SK-N-SH treated with all-trans-retinoic acid at 6 μM for 48 hours (cell line): Measurements from ENCODE around the gene KIZ.

Experiments
- ATAC-seq: fragments of 200-7000 bp; cut with Tn5 transposase; 3 replicates; pipeline ENCODE4 v1.9.1; 2020; ENCODE audit warnings: mild to moderate bottlenecking, moderate library complexity
- ARNTL ChIP-seq: fragments of 450-650 bp; formaldehyde crosslinking; IDR thresholded peaks from 2 replicates; pipeline ENCODE4 v1.5.0; 2020; ENCODE audit warnings: low read depth, mild to moderate bottlenecking, moderate library complexity, borderline replicate concordance
- BACH2 ChIP-seq: fragments of 250-450 bp; sonication (Bioruptor Pico); IDR thresholded peaks from 2 replicates; pipeline ENCODE4 v1.9.0; 2021; ENCODE audit warnings: mild to moderate bottlenecking, borderline replicate concordance
- CSDC2 ChIP-seq: fragments of 250-450 bp; sonication (Bioruptor Pico); IDR thresholded peaks from 2 replicates; pipeline ENCODE4 v1.5.0; 2020; ENCODE audit warnings: mild to moderate bottlenecking, moderate library complexity
- CSRNP3 ChIP-seq: fragments of 250-450 bp; sonication (Bioruptor Pico); IDR thresholded peaks from 2 replicates; pipeline ENCODE4 v1.5.1; 2021; ENCODE audit warnings: mild to moderate bottlenecking, moderate library complexity
- ESRRG ChIP-seq: fragments of 250-450 bp; sonication (Bioruptor Pico); IDR thresholded peaks from 2 replicates; pipeline ENCODE4 v1.6.1; 2021; ENCODE audit warnings: mild to moderate bottlenecking
- GLIS3 ChIP-seq: fragments of 250-450 bp; sonication (Bioruptor Pico); IDR thresholded peaks from 2 replicates; pipeline ENCODE4 v1.5.0; 2020; ENCODE audit warnings: mild to moderate bottlenecking, moderate library complexity
- ISL1 ChIP-seq: fragments of 250-450 bp; sonication (Bioruptor Pico); IDR thresholded peaks from 2 replicates; pipeline ENCODE4 v2.1.2; 2022; ENCODE audit warnings: mild to moderate bottlenecking, moderate library complexity
- OSR1 ChIP-seq: fragments of 250-450 bp; sonication (Bioruptor Pico); IDR thresholded peaks from 2 replicates; pipeline ENCODE4 v1.8.0; 2022; ENCODE audit warnings: moderate library complexity, mild to moderate bottlenecking, inconsistent platforms
- PATZ1 ChIP-seq: fragments of 250-450 bp; sonication (Bioruptor Pico); IDR thresholded peaks from 2 replicates; pipeline ENCODE4 v1.8.0; 2020; ENCODE audit warnings: mild to moderate bottlenecking, moderate library complexity, borderline replicate concordance
- PPARA ChIP-seq: fragments of 250-450 bp; sonication (Bioruptor Pico); IDR thresholded peaks from 2 replicates; pipeline ENCODE4 v1.5.0; 2020; ENCODE audit warnings: mild to moderate bottlenecking, borderline replicate concordance
- SNAI2 ChIP-seq: fragments of 250-450 bp; sonication (Bioruptor Pico); IDR thresholded peaks from 2 replicates; pipeline ENCODE4 v1.5.0; 2020; ENCODE audit warnings: mild to moderate bottlenecking, moderate library complexity
- TCF4 ChIP-seq: fragments of 250-450 bp; sonication (Bioruptor Pico); IDR thresholded peaks from 2 replicates; pipeline ENCODE4 v1.8.0; 2021; ENCODE audit warnings: mild to moderate bottlenecking, moderate library complexity, borderline replicate concordance
- TOX ChIP-seq: fragments of 250-450 bp; sonication (Bioruptor Pico); IDR thresholded peaks from 2 replicates; pipeline ENCODE4 v1.8.0; 2021; ENCODE audit warnings: mild to moderate bottlenecking, moderate library complexity, borderline replicate concordance
- TSHZ2 ChIP-seq: fragments of 250-450 bp; sonication (Bioruptor Pico); IDR thresholded peaks from 2 replicates; pipeline ENCODE4 v1.5.0; 2020; ENCODE audit warnings: mild to moderate bottlenecking, moderate library complexity
- ZC3H10 ChIP-seq: fragments of 250-450 bp; sonication (Bioruptor Pico); IDR thresholded peaks from 2 replicates; pipeline ENCODE4 v1.5.1; 2021; ENCODE audit warnings: mild to moderate bottlenecking, moderate library complexity
- ZFP30 ChIP-seq: fragments of 450-650 bp; formaldehyde crosslinking; IDR thresholded peaks from 2 replicates; pipeline ENCODE4 v1.5.0; 2022; ENCODE audit warnings: mild to moderate bottlenecking, moderate library complexity
- ZNF565 ChIP-seq: fragments of 450-650 bp; formaldehyde crosslinking; conservative IDR thresholded peaks from 2 replicates; pipeline ENCODE4 v1.5.0; 2020; ENCODE audit warnings: low read depth, mild to moderate bottlenecking, moderate library complexity
- ZNF70 ChIP-seq: fragments of 450-650 bp; formaldehyde crosslinking; IDR thresholded peaks from 2 replicates; pipeline ENCODE4 v1.5.0; 2020; ENCODE audit warnings: mild to moderate bottlenecking, moderate library complexity
- ZNF8 ChIP-seq: fragments of 450-650 bp; formaldehyde crosslinking; IDR thresholded peaks from 2 replicates; pipeline ENCODE4 v1.5.0; 2020; ENCODE audit warnings: mild to moderate bottlenecking, moderate library complexity
- TF ChIP-seq, protein P1 (sequence below): fragments of 250-450 bp; sonication (Bioruptor Pico); IDR thresholded peaks from 2 replicates; pipeline ENCODE4 v1.8.0; 2021; ENCODE audit warnings: low read depth, mild to moderate bottlenecking, moderate library complexity, borderline replicate concordance

KIZ gene

GRCh38 chr20:21118138-21118537, 7.7 kb upstream of the KIZ start:
- no peak for ATAC-seq
- no peak for TF ChIP-seq TCF4 (CRISPR knock-in tag)

DNA sequence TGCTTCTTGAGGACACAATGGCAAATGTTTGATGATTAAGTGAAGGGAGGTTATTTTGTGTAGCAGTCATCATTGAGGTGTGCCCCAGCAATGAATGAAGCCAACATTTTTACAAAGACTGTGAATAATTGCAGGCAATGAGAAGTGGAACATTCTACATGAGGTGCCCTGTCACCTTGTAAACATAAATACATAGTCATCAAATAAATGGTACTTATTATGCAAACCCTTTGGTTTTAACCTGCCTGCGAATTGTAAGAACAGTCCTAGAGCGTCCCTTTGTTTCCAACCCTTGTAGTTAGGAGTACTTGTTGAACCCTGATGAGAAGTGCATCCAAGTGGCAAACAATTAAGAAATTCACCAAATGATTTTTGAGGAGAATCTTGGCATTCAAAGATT, 7.1 kb upstream of the KIZ start:
- no peak for ATAC-seq
- TF ChIP-seq BACH2 (CRISPR knock-in tag): no peak
- TF ChIP-seq GLIS3 (CRISPR knock-in tag): no peak
- TF ChIP-seq, protein P1, sequence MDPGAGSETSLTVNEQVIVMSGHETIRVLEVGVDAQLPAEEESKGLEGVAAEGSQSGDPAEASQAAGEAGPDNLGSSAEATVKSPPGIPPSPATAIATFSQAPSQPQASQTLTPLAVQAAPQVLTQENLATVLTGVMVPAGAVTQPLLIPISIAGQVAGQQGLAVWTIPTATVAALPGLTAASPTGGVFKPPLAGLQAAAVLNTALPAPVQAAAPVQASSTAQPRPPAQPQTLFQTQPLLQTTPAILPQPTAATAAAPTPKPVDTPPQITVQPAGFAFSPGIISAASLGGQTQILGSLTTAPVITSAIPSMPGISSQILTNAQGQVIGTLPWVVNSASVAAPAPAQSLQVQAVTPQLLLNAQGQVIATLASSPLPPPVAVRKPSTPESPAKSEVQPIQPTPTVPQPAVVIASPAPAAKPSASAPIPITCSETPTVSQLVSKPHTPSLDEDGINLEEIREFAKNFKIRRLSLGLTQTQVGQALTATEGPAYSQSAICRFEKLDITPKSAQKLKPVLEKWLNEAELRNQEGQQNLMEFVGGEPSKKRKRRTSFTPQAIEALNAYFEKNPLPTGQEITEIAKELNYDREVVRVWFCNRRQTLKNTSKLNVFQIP: no peak
- no peak for TF ChIP-seq PATZ1
- TF ChIP-seq ZNF70 (CRISPR knock-in tag): no peak
- no peak for TF ChIP-seq TOX (CRISPR knock-in tag)
- no peak for TF ChIP-seq SNAI2
- no peak for TF ChIP-seq PPARA (CRISPR knock-in tag)
- TF ChIP-seq ISL1 (CRISPR knock-in tag): no peak

DNA sequence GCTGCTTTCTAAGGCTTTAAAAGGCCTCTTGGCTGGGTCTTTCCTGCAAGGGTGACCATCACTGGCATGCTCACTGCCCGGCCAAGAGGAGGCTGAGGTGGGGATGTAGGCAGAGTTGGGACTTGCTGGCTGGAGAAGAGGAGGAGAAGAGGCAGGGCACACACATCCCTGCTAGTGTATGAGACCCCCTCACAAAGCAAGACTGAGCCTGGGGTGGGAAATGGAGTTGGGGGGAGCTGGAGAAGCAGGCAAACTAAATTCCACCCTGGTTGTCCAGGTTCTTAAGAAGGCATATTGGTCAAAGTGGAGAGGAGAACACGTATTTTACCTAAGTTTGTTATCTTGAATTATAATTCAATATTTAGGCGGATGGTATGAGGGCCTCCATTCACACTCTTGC, 1.7 kb upstream of the KIZ start:
- TF ChIP-seq ZNF8 (CRISPR knock-in tag): no peak
- no peak for TF ChIP-seq BACH2 (CRISPR knock-in tag)
- TF ChIP-seq ZC3H10 (CRISPR knock-in tag): no peak
- no peak for TF ChIP-seq TSHZ2 (CRISPR knock-in tag)
- no peak for TF ChIP-seq PATZ1
- no peak for TF ChIP-seq PPARA (CRISPR knock-in tag)
- no peak for TF ChIP-seq CSDC2 (CRISPR knock-in tag)
- ATAC-seq: no peak

GRCh38 chr20:21125072-21125848, 622 bp upstream of the KIZ start:
- TF ChIP-seq, protein P1: no peak
- TF ChIP-seq OSR1 (CRISPR knock-in tag) (no peak), ESRRG (no peak), CSRNP3 (CRISPR knock-in tag) (no peak), ZNF565 (no peak), ARNTL (CRISPR knock-in tag) (no peak), ZNF70 (CRISPR knock-in tag) (no peak), PPARA (CRISPR knock-in tag) (no peak), ISL1 (CRISPR knock-in tag) (no peak), ZFP30 (no peak), BACH2 (CRISPR knock-in tag) (no peak), ZNF8 (CRISPR knock-in tag) (no peak), TOX (CRISPR knock-in tag) (no peak)
- ATAC-seq: peak; percentile 76
